ENCODE results near the gene PHLPP2. TPM values are rescaled to one million over a fixed set of nuclear protein-coding genes. Genes with fewer than 3 reads are reported as not detected.
"Not testable (repeated sequence)": the region's sequence is repeated elsewhere in the genome, so short reads cannot be mapped to it uniquely, and the experiment has no call there.

The PHLPP2 gene
- total RNA-seq, 1 donor from 2014 or later: 10.2 TPM

- no peak for DNase-seq (ENCODE audit: low spot score)
- no peak for TF ChIP-seq CTCF (IDR thresholded peaks at IDR 0.05)
- peak within 1 kb of the TSS; percentile 63 for H3K4me3 Mint-ChIP-seq (ENCODE audit: unreplicated experiment)
- no peaks in the 10 kb centered on the region for H3K27me3 Mint-ChIP-seq (ENCODE audit: low read depth)
- H3K27ac Mint-ChIP-seq (ENCODE audit: unreplicated experiment): no peak within 1 kb of the TSS
- no peaks in the 10 kb centered on the region for H3K9me3 Mint-ChIP-seq (ENCODE audit: low read depth)
- no peaks in the 10 kb centered on the region for H3K36me3 Mint-ChIP-seq (ENCODE audit: low read depth)
- H3K4me1 Mint-ChIP-seq (ENCODE audit: low read depth): peaks cover 25% of the 10 kb centered on the region
Measured at GRCh38 chr16:71626018-71626857, 98.3 kb downstream of the PHLPP2 start, which contains the start of gene MARVELD3. Gene MARVELD3, plus strand, starts transcription at chr16:71626184. Its CDS starts 46 bp downstream, at chr16:71626230.

GRCh38 chr16:71625113-71625850 is 99.2 kb downstream of the PHLPP2 start:
- peak overlapping the region; percentile 33 for H3K27ac Mint-ChIP-seq (ENCODE audit: unreplicated experiment)
- H3K36me3 Mint-ChIP-seq (ENCODE audit: low read depth): no peaks in the 10 kb centered on the region
- no peak for DNase-seq (ENCODE audit: low spot score)
- no peak for TF ChIP-seq CTCF (IDR thresholded peaks at IDR 0.05)
- peak overlapping the region; percentile 24 for H3K4me3 Mint-ChIP-seq (ENCODE audit: unreplicated experiment)
- H3K4me1 Mint-ChIP-seq (ENCODE audit: low read depth): peaks cover 25% of the 10 kb centered on the region
- H3K27me3 Mint-ChIP-seq (ENCODE audit: low read depth): peaks cover 6% of the 10 kb centered on the region
- no peaks in the 10 kb centered on the region for H3K9me3 Mint-ChIP-seq (ENCODE audit: low read depth)

GRCh38 chr16:71623597-71623996 is 100.9 kb downstream of the PHLPP2 start:
- Mint-ChIP-seq H3K9me3 (ENCODE audit: low read depth) (no peaks in the 10 kb centered on the region), H3K27ac (ENCODE audit: unreplicated experiment) (no peak overlapping the region), H3K27me3 (ENCODE audit: low read depth) (peaks cover 9% of the 10 kb centered on the region), H3K36me3 (ENCODE audit: low read depth) (no peaks in the 10 kb centered on the region), H3K4me3 (ENCODE audit: unreplicated experiment) (no peak overlapping the region), H3K4me1 (ENCODE audit: low read depth) (peaks cover 11% of the 10 kb centered on the region)
- TF ChIP-seq CTCF (IDR thresholded peaks at IDR 0.05): no peak
- no peak for DNase-seq (ENCODE audit: low spot score)

- no peak for TF ChIP-seq CTCF (IDR thresholded peaks at IDR 0.05)
Measured at GRCh38 chr16:71622088-71622487, 102.4 kb downstream of the PHLPP2 start.

GRCh38 chr16:71618429-71618828 is 106.1 kb downstream of the PHLPP2 start:
- no peaks in the 10 kb centered on the region for H3K9me3 Mint-ChIP-seq (ENCODE audit: low read depth)
- peaks cover 4% of the 10 kb centered on the region for H3K4me1 Mint-ChIP-seq (ENCODE audit: low read depth)
- DNase-seq (ENCODE audit: low spot score): no peak

More at GRCh38 chr16:71622088-71622487, 102.4 kb downstream of the PHLPP2 start:
- DNase-seq (ENCODE audit: low spot score): no peak
- Mint-ChIP-seq H3K4me3 (ENCODE audit: unreplicated experiment) (no peak overlapping the region), H3K9me3 (ENCODE audit: low read depth) (no peaks in the 10 kb centered on the region), H3K4me1 (ENCODE audit: low read depth) (peaks cover 7% of the 10 kb centered on the region), H3K27me3 (ENCODE audit: low read depth) (peaks cover 11% of the 10 kb centered on the region), H3K36me3 (ENCODE audit: low read depth) (no peaks in the 10 kb centered on the region), H3K27ac (ENCODE audit: unreplicated experiment) (no peak overlapping the region)

GRCh38 chr16:71614956-71615355 is 109.5 kb downstream of the PHLPP2 start:
- H3K4me1 Mint-ChIP-seq (ENCODE audit: low read depth); H3K9me3 Mint-ChIP-seq (ENCODE audit: low read depth); H3K4me3 Mint-ChIP-seq (ENCODE audit: unreplicated experiment); H3K36me3 Mint-ChIP-seq (ENCODE audit: low read depth); DNase-seq (ENCODE audit: low spot score); H3K27ac Mint-ChIP-seq (ENCODE audit: unreplicated experiment): not testable (repeated sequence)
- H3K27me3 Mint-ChIP-seq (ENCODE audit: low read depth): peaks cover 20% of the 10 kb centered on the region

More at GRCh38 chr16:71618429-71618828, 106.1 kb downstream of the PHLPP2 start:
- H3K36me3 Mint-ChIP-seq (ENCODE audit: low read depth): no peaks in the 10 kb centered on the region
- TF ChIP-seq CTCF (IDR thresholded peaks at IDR 0.05): no peak
- no peak overlapping the region for H3K27ac Mint-ChIP-seq (ENCODE audit: unreplicated experiment)
- H3K27me3 Mint-ChIP-seq (ENCODE audit: low read depth): peaks cover 22% of the 10 kb centered on the region
- H3K4me3 Mint-ChIP-seq (ENCODE audit: unreplicated experiment): no peak overlapping the region
